LNCaP clone FGC (cell line): ENCODE measurements around the gene BCAS3.

Source experiments
- DNase-seq: peaks from one replicate; pipeline ENCODE4 v3.0.0-alpha.2; 2011; ENCODE audit warnings: low read depth
- H3K4me3 ChIP-seq: 2 replicates; pipeline ENCODE4 v1.5.1; 2011; ENCODE audit warnings: mild to moderate bottlenecking, low read depth, low read length, control low read depth
- CTCF ChIP-seq: IDR thresholded peaks from 2 replicates; pipeline ENCODE4 v1.5.1; 2012; ENCODE audit warnings: mild to moderate bottlenecking; ENCODE audit not compliant: control insufficient read depth, insufficient read depth; ENCODE audit errors: extremely low read depth

Gene BCAS3

DNA sequence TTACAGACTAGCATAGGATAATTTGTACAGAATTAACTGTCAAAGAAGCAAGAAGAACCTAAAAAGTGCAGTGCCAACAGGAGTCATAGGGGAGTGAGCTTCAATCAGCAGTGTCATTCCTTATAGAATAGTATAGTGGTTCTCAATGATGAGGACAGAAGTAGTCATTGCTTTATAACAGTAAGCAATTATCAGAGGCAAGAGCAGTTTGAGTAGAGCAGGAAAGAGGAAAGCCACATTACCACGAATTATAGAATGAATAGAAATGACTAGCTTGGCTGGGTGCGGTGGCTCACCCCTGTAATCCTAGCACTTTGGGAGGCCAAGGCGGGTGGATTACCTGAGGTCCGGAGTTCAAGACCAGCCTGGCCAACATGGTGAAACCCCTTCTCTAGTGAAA, 512.3 kb downstream of the BCAS3 start:
- no peak for DNase-seq
- H3K4me3 ChIP-seq = no peak overlapping the region
- TF ChIP-seq CTCF = no peak

DNA sequence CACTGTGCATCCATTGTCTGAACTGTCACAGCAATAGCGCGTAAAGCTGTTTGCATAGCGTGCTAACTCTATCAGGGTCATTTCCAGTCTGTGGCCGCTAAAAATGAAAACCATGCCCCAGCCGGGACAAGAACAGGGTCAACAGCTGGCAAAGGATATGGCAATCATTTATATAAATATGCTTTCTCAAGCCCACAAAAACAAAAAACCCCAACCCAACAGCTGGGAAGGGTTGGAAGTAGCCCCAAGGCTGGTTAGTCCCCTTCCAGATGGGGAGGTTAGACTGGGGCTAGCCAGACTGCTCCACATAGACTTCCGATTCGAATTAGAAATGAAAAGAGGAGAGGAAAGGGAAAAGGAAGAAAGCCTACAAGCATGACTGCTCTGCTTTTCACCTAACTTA, 518.7 kb downstream of the BCAS3 start:
- no peak for DNase-seq
- no peak overlapping the region for H3K4me3 ChIP-seq
- no peak for TF ChIP-seq CTCF

- no peak for TF ChIP-seq CTCF
- no peak for DNase-seq
- no peak overlapping the region for H3K4me3 ChIP-seq
Observed at GRCh38 chr17:61196799-61197198, 519.1 kb downstream of the BCAS3 start.

GRCh38 chr17:61199431-61200338, 522.0 kb downstream of the BCAS3 start:
- H3K4me3 ChIP-seq = no peak overlapping the region
- TF ChIP-seq CTCF = no peak
- no peak for DNase-seq

GRCh38 chr17:61200339-61200715, 522.7 kb downstream of the BCAS3 start:
- no peak for TF ChIP-seq CTCF
- H3K4me3 ChIP-seq = no peak overlapping the region
- DNase-seq = no peak

DNA sequence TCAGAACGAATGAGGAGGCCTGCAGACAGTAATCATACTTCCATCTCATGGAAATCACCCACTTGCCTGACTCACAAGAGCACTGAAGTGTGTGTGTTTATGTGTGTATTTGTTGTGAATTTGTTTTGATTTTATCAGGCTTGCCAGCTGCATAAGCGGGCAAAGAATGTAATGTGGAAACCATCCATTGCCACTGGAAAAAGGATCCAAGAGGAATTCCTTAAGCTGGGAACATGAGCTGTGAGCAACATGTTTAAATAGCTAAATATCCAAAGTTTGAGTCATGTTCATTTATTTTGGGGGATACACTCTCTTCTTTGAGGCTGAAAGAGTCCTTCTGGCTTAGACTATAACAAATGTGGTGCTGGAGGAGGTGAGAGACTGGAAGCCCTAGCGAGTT, 523.6 kb downstream of the BCAS3 start:
- H3K4me3 ChIP-seq = no peak overlapping the region
- no peak for DNase-seq
- TF ChIP-seq CTCF = no peak

- TF ChIP-seq CTCF = no peak
- no peak overlapping the region for H3K4me3 ChIP-seq
- no peak for DNase-seq
Observed at GRCh38 chr17:61202564-61202963, 524.9 kb downstream of the BCAS3 start.
